SK-N-SH (cell line): Measurements from ENCODE around the gene LRCH2. TPM values are rescaled to one million over a fixed set of nuclear protein-coding genes. Genes with fewer than 3 reads are reported as not detected.
A peak's percentile ranks its signal among the peaks of the same experiment; 100 is the strongest.

ENCODE experiments used
- CTCF ChIA-PET: fragments of 300-600, 350-600 bp; formaldehyde crosslinking; extraction: SDS; loops from one replicate; lab custom pipeline; 2021; lab: Yijun Ruan, JAX
- POLR2A ChIA-PET: fragments of 350-600 bp; sonication (Branson Sonifier 250); formaldehyde crosslinking; extraction: SDS; loops from one replicate; lab custom pipeline; 2020; ENCODE audit warnings: antibody characterized with exemption, inconsistent platforms; lab: Yijun Ruan, JAX
- DNase-seq: peaks from one replicate; pipeline ENCODE4 v3.0.0; 2012
- H2AFZ ChIP-seq: fragments of 200-600 bp; sonication (generic); 2 replicates; pipeline ENCODE4 v1.8.1; 2016; ENCODE audit warnings: antibody characterized with exemption, mild to moderate bottlenecking, low read depth
- H3F3A ChIP-seq: fragments of 200-600 bp; sonication (generic); replicated peaks from 2 replicates; pipeline ENCODE3; 2016; ENCODE audit warnings: antibody characterized with exemption, mild to moderate bottlenecking; ENCODE audit not compliant: insufficient read depth
- H3K27ac ChIP-seq, 2 experiments: fragments of 200-500 bp in 1 of 2; fragments of 200-600 bp in 1 of 2; sonication (Bioruptor generic) in 1 of 2; sonication (generic), shearing (Covaris generic) in 1 of 2; 2 replicates each; pipeline versions ENCODE4 v1.5.1 to v1.6.1; 2014 to 2016; ENCODE audit warnings: low read depth in 2 of 2, inconsistent platforms in 1 of 2, low read length in 1 of 2, mild to moderate bottlenecking in 1 of 2, mixed read lengths in 1 of 2
- H3K27me3 ChIP-seq: fragments of 200-600 bp; sonication (generic), shearing (Covaris generic); 2 replicates; pipeline ENCODE4 v1.6.1; 2016; ENCODE audit warnings: mixed run types; ENCODE audit not compliant: insufficient read depth
- H3K36me3 ChIP-seq, 2 experiments: fragments of 200-500 bp in 1 of 2; fragments of 200-600 bp in 1 of 2; sonication (Bioruptor generic) in 1 of 2; sonication (generic) in 1 of 2; replicated peaks in 1 of 2; 2 replicates each; pipeline versions ENCODE3 to v1.5.1; 2014 to 2016; ENCODE audit warnings: low read length in 1 of 2, mild to moderate bottlenecking in 1 of 2; ENCODE audit not compliant: insufficient read depth in 2 of 2, control insufficient read depth in 1 of 2
- H3K4me1 ChIP-seq, 2 experiments: fragments of 200-500 bp in 1 of 2; fragments of 200-600 bp in 1 of 2; sonication (Bioruptor generic) in 1 of 2; sonication (generic), shearing (Covaris generic) in 1 of 2; 2 replicates each; pipeline versions ENCODE4 v1.5.1 to v1.6.1; 2014 to 2016; ENCODE audit warnings: low read depth in 1 of 2, low read length in 1 of 2, mixed run types in 1 of 2; ENCODE audit not compliant: insufficient read depth in 2 of 2, control insufficient read depth in 1 of 2
- H3K4me2 ChIP-seq: fragments of 200-600 bp; sonication (generic), shearing (Covaris generic); 2 replicates; pipeline ENCODE4 v1.6.1; 2017; ENCODE audit warnings: mixed run types
- H3K4me3 ChIP-seq, 2 experiments: fragments of 200-500 bp in 1 of 2; fragments of 200-600 bp in 1 of 2; sonication (Bioruptor generic) in 1 of 2; sonication (generic), shearing (Covaris generic) in 1 of 2; 2 replicates each; pipeline versions ENCODE4 v1.5.1 to v1.8.1; 2014 to 2016; ENCODE audit warnings: low read depth in 2 of 2, inconsistent platforms in 1 of 2, low read length in 1 of 2, mild to moderate bottlenecking in 1 of 2, mixed read lengths in 1 of 2, moderate library complexity in 1 of 2
- H3K79me2 ChIP-seq: fragments of 200-600 bp; sonication (generic); 2 replicates; pipeline ENCODE4 v1.8.1; 2017; ENCODE audit warnings: mild to moderate bottlenecking; ENCODE audit not compliant: insufficient read depth
- H3K9ac ChIP-seq: fragments of 200-600 bp; sonication (generic); 2 replicates; pipeline ENCODE4 v1.6.1; 2017; ENCODE audit warnings: mixed run types
- H3K9me2 ChIP-seq: fragments of 200-600 bp; sonication (generic); 2 replicates; pipeline ENCODE4 v1.6.1; 2017; ENCODE audit warnings: mixed run types
- H3K9me3 ChIP-seq: fragments of 200-600 bp; sonication (generic); 2 replicates; pipeline ENCODE4 v1.6.1; 2017; ENCODE audit warnings: mixed run types, mild to moderate bottlenecking, moderate library complexity
- H4K20me1 ChIP-seq: fragments of 200-600 bp; sonication (generic); 2 replicates; pipeline ENCODE4 v1.6.1; 2017; ENCODE audit warnings: mild to moderate bottlenecking, mixed run types; ENCODE audit not compliant: insufficient read depth
- FOXJ3 ChIP-seq: sonication (generic); formaldehyde crosslinking; IDR thresholded peaks from 2 replicates; pipeline ENCODE4 v1.5.1; 2020; ENCODE audit warnings: mild to moderate bottlenecking, missing genetic modification reagents
- SMC3 ChIP-seq: IDR thresholded peaks from 2 replicates; pipeline ENCODE4 v1.6.1; 2012; ENCODE audit warnings: low read depth, low read length, improper control_type of control experiment
- TCF12 ChIP-seq: IDR thresholded peaks from 2 replicates; pipeline ENCODE4 v1.4.0; 2012
- TEAD4 ChIP-seq: IDR thresholded peaks from 2 replicates; pipeline ENCODE4 v1.4.0; 2012; ENCODE audit warnings: mild to moderate bottlenecking, borderline replicate concordance; ENCODE audit not compliant: insufficient read depth
- ZBTB33 ChIP-seq: IDR thresholded peaks from 2 replicates; pipeline ENCODE4 v1.4.0; 2012; ENCODE audit warnings: low read depth, borderline replicate concordance
- WGBS: methylation state at CpG from one replicate; pipeline ENCODE4 v1.1.6; 2017; ENCODE audit warnings: low lambda C conversion rate; 5-methylcytosine and 5-hydroxymethylcytosine counted together
- polyA plus RNA-seq, 3 experiments: library from polyadenylated mRNA; depleted of rRNA; stranded (reverse); fragments of >200 nt; gene quantifications; 2 replicates each; pipeline ENCODE4 v1.2.3, GENCODE V29; 2012
- TF ChIP-seq, protein P1 (sequence below): IDR thresholded peaks from 2 replicates; pipeline ENCODE4 v1.6.1; 2012; ENCODE audit warnings: mild to moderate bottlenecking, low read depth, low read length, moderate library complexity

The LRCH2 gene
- polyA plus RNA-seq, 1 of the 3 experiments (the other 2 are of a cell fraction): 1.7 TPM

GRCh38 chrX:115098897-115099296 lies 135.0 kb downstream of the LRCH2 start (continued):
- TF ChIP-seq SMC3 (no peak), TEAD4 (no peak), FOXJ3 (CRISPR knock-in tag) (no peak), TCF12 (no peak), ZBTB33 (no peak)
- TF ChIP-seq, protein P1, sequence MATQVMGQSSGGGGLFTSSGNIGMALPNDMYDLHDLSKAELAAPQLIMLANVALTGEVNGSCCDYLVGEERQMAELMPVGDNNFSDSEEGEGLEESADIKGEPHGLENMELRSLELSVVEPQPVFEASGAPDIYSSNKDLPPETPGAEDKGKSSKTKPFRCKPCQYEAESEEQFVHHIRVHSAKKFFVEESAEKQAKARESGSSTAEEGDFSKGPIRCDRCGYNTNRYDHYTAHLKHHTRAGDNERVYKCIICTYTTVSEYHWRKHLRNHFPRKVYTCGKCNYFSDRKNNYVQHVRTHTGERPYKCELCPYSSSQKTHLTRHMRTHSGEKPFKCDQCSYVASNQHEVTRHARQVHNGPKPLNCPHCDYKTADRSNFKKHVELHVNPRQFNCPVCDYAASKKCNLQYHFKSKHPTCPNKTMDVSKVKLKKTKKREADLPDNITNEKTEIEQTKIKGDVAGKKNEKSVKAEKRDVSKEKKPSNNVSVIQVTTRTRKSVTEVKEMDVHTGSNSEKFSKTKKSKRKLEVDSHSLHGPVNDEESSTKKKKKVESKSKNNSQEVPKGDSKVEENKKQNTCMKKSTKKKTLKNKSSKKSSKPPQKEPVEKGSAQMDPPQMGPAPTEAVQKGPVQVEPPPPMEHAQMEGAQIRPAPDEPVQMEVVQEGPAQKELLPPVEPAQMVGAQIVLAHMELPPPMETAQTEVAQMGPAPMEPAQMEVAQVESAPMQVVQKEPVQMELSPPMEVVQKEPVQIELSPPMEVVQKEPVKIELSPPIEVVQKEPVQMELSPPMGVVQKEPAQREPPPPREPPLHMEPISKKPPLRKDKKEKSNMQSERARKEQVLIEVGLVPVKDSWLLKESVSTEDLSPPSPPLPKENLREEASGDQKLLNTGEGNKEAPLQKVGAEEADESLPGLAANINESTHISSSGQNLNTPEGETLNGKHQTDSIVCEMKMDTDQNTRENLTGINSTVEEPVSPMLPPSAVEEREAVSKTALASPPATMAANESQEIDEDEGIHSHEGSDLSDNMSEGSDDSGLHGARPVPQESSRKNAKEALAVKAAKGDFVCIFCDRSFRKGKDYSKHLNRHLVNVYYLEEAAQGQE: no peak

DNA sequence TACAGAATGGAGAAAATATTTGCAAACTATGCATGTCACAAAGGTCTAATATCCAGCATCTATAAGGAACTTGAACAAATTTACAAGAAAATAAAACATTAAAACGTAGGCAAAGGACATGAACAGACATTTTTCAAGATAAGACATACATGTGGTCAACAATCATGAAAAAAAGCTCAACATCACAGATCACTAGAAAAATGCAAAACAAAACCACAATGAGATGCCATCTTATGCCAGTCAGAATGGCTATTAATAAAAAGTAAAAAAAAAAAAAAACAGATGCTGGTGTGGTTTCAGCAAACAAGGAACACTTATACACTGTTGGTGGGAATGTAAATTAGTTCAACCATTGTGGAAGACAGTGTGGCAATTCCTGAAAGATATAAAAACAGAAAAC lies 140.7 kb downstream of the LRCH2 start:
- Histone ChIP-seq H3K4me3 (no peak overlapping the region), H3K27ac (no peak overlapping the region), H3K4me2 (no peak overlapping the region), H3K79me2 (no peaks in the 10 kb centered on the region), H3K9me3 (no peaks in the 10 kb centered on the region), H3K27me3 (no peaks in the 10 kb centered on the region), H3K4me1 (no peaks in the 10 kb centered on the region), H4K20me1 (no peaks in the 10 kb centered on the region), H3K36me3 (no peaks in the 10 kb centered on the region), H3K9me2 (no peaks in the 10 kb centered on the region), H3K9ac (no peak overlapping the region), H2AFZ (no peak overlapping the region), H3F3A (no peaks in the 10 kb centered on the region)
- CTCF ChIA-PET: no interaction called here
- no peak for DNase-seq
- TF ChIP-seq TCF12: peak; percentile 55
- TF ChIP-seq, protein P1: no peak
- 31% methylated on average over 1 of the region's 1 CpG for WGBS
- POLR2A ChIA-PET: no interaction called here
